IMR-90 (cell line): Measurements from ENCODE around the gene BRIP1. TPM values are rescaled to one million over a fixed set of nuclear protein-coding genes. Genes with fewer than 3 reads are reported as not detected.

ENCODE experiments used
- ATAC-seq: fragments of 200-7000 bp; cut with Tn5 transposase; 2 replicates; pipeline ENCODE4 v1.9.1; 2020; ENCODE audit warnings: low read depth, mild to moderate bottlenecking, moderate library complexity
- BruUV-seq: library from RNA; stranded (reverse); fragments of 400-500 nt; replicated peaks from 2 replicates; lab custom pipeline; 2021; lab: Mats Ljungman, UMichigan
- CTCF ChIA-PET: fragments of 300-600 bp; formaldehyde crosslinking; extraction: SDS; loops from one replicate; lab custom pipeline; 2021; ENCODE audit warnings: antibody characterized with exemption; lab: Yijun Ruan, JAX
- POLR2A ChIA-PET: fragments of 300-600 bp; sonication (Branson Sonifier 250); formaldehyde crosslinking; loops from one replicate; lab custom pipeline; 2022; ENCODE audit warnings: antibody characterized with exemption; ENCODE audit not compliant: unreplicated experiment; lab: Charles Lee
- DNase-seq: peaks from one replicate; pipeline ENCODE4 v3.0.0; 2013
- H2AFZ ChIP-seq: replicated peaks from 2 replicates; pipeline ENCODE3; 2013; ENCODE audit warnings: low read length, mild to moderate bottlenecking; ENCODE audit not compliant: poor library complexity
- H2AK5ac ChIP-seq: 2 replicates; pipeline ENCODE4 v1.6.1; 2013; ENCODE audit warnings: low read depth, low read length, inconsistent platforms
- H2AK9ac ChIP-seq: replicated peaks from 2 replicates; pipeline ENCODE3; 2013; ENCODE audit warnings: mild to moderate bottlenecking, low read depth, low read length, moderate library complexity; ENCODE audit not compliant: poor library complexity
- H2BK120ac ChIP-seq: 2 replicates; pipeline ENCODE4 v1.6.1; 2013; ENCODE audit warnings: low read depth, low read length, inconsistent platforms
- H2BK15ac ChIP-seq: 3 replicates; pipeline ENCODE4 v1.6.1; 2013; ENCODE audit warnings: low read depth, low read length, inconsistent platforms
- H2BK20ac ChIP-seq: 2 replicates; pipeline ENCODE4 v1.6.1; 2013; ENCODE audit warnings: low read depth, mild to moderate bottlenecking, inconsistent platforms, low read length, moderate library complexity
- H2BK5ac ChIP-seq: 2 replicates; pipeline ENCODE4 v1.6.1; 2013; ENCODE audit warnings: mild to moderate bottlenecking, low read depth, low read length, inconsistent platforms; ENCODE audit not compliant: poor library complexity, severe bottlenecking
- H3K14ac ChIP-seq: replicated peaks from 2 replicates; pipeline ENCODE4 v1.6.1; 2013; ENCODE audit warnings: low read depth, low read length, inconsistent platforms
- H3K18ac ChIP-seq: 2 replicates; pipeline ENCODE4 v1.6.1; 2013; ENCODE audit warnings: low read depth, low read length, control low read depth
- H3K23ac ChIP-seq: 2 replicates; pipeline ENCODE4 v1.6.1; 2013; ENCODE audit warnings: low read depth, low read length, inconsistent platforms
- H3K27ac ChIP-seq: 2 replicates; pipeline ENCODE4 v1.5.1; 2013; ENCODE audit warnings: mild to moderate bottlenecking, control low read depth, low read length; ENCODE audit not compliant: insufficient read depth
- H3K27me3 ChIP-seq: 2 replicates; pipeline ENCODE4 v1.6.1; 2013; ENCODE audit warnings: low read length; ENCODE audit not compliant: control insufficient read depth, insufficient read depth
- H3K36me3 ChIP-seq: 2 replicates; pipeline ENCODE4 v1.6.1; 2013; ENCODE audit warnings: low read length, mixed read lengths; ENCODE audit not compliant: control insufficient read depth, insufficient read depth
- H3K4ac ChIP-seq: 2 replicates; pipeline ENCODE4 v1.6.1; 2013; ENCODE audit warnings: low read depth, low read length, inconsistent platforms
- H3K4me1 ChIP-seq: 2 replicates; pipeline ENCODE4 v1.6.1; 2013; ENCODE audit warnings: low read length, mixed read lengths; ENCODE audit not compliant: control insufficient read depth, insufficient read depth
- H3K4me2 ChIP-seq: 2 replicates; pipeline ENCODE4 v1.6.1; 2013; ENCODE audit warnings: low read depth, mild to moderate bottlenecking, control low read depth, low read length, moderate library complexity
- H3K4me3 ChIP-seq: 2 replicates; pipeline ENCODE4 v1.5.1; 2013; ENCODE audit warnings: low read depth, mild to moderate bottlenecking, control low read depth, low read length, moderate library complexity; ENCODE audit not compliant: insufficient read depth
- H3K56ac ChIP-seq: 2 replicates; pipeline ENCODE4 v1.6.1; 2013; ENCODE audit warnings: low read length, inconsistent platforms; ENCODE audit not compliant: insufficient read depth; ENCODE audit errors: extremely low read depth
- H3K79me1 ChIP-seq, 2 experiments: 2 replicates each; pipeline ENCODE4 v1.6.1; 2013; ENCODE audit warnings: low read length in 2 of 2, inconsistent platforms in 1 of 2, low read depth in 1 of 2
- H3K9ac ChIP-seq: 2 replicates; pipeline ENCODE4 v1.6.1; 2013; ENCODE audit warnings: low read depth, low read length, control low read depth
- H3K9me1 ChIP-seq: 2 replicates; pipeline ENCODE4 v1.6.1; 2013; ENCODE audit warnings: low read length, inconsistent platforms; ENCODE audit not compliant: insufficient read depth
- H3K9me3 ChIP-seq: 2 replicates; pipeline ENCODE4 v1.6.1; 2013; ENCODE audit warnings: low read length; ENCODE audit not compliant: control insufficient read depth, insufficient read depth
- H4K20me1 ChIP-seq: 2 replicates; pipeline ENCODE4 v1.6.1; 2013; ENCODE audit warnings: low read length, inconsistent platforms; ENCODE audit not compliant: insufficient read depth
- H4K5ac ChIP-seq: 2 replicates; pipeline ENCODE4 v1.6.1; 2013; ENCODE audit warnings: mild to moderate bottlenecking, low read depth, low read length, control low read depth
- H4K8ac ChIP-seq, 2 experiments: 2 replicates each; pipeline ENCODE4 v1.6.1; 2013; ENCODE audit warnings: low read depth in 2 of 2, low read length in 2 of 2, control low read depth in 1 of 2, inconsistent platforms in 1 of 2
- H4K91ac ChIP-seq: 2 replicates; pipeline ENCODE4 v1.6.1; 2013; ENCODE audit warnings: low read depth, low read length, inconsistent platforms; ENCODE audit not compliant: insufficient read depth
- BHLHE40 ChIP-seq: fragments of 150-350 bp; IDR thresholded peaks from 2 replicates; pipeline ENCODE4 v1.6.1; 2016; ENCODE audit warnings: mild to moderate bottlenecking, low read depth, low read length
- CEBPB ChIP-seq: IDR thresholded peaks from 2 replicates; pipeline ENCODE4 v1.6.1; 2012; ENCODE audit warnings: low read depth, low read length, improper control_type of control experiment
- CHD1 ChIP-seq: IDR thresholded peaks from 2 replicates; pipeline ENCODE4 v1.6.1; 2012; ENCODE audit warnings: low read depth, low read length, improper control_type of control experiment
- FOS ChIP-seq: fragments of 150-350 bp; IDR thresholded peaks from 2 replicates; pipeline ENCODE4 v1.6.1; 2016; ENCODE audit warnings: low read depth, low read length
- MAFK ChIP-seq: IDR thresholded peaks from 2 replicates; pipeline ENCODE4 v1.6.1; 2012; ENCODE audit warnings: low read depth, low read length, improper control_type of control experiment
- MAZ ChIP-seq: IDR thresholded peaks from 2 replicates; pipeline ENCODE4 v1.6.1; 2012; ENCODE audit warnings: low read depth, mild to moderate bottlenecking, low read length, improper control_type of control experiment, moderate library complexity, borderline replicate concordance
- MXI1 ChIP-seq: IDR thresholded peaks from 2 replicates; pipeline ENCODE4 v1.6.1; 2012; ENCODE audit warnings: low read depth, mild to moderate bottlenecking, low read length, moderate library complexity, borderline replicate concordance
- NFE2L2 ChIP-seq: fragments of 150-350 bp; IDR thresholded peaks from 2 replicates; pipeline ENCODE4 v1.6.1; 2016; ENCODE audit warnings: low read depth, mild to moderate bottlenecking, low read length
- POLR2A ChIP-seq: IDR thresholded peaks from 2 replicates; pipeline ENCODE4 v1.6.1; 2012; ENCODE audit warnings: mild to moderate bottlenecking, low read depth, low read length
- RAD21 ChIP-seq: IDR thresholded peaks from 2 replicates; pipeline ENCODE4 v1.6.1; 2012; ENCODE audit warnings: low read length, improper control_type of control experiment
- RCOR1 ChIP-seq: IDR thresholded peaks from 2 replicates; pipeline ENCODE4 v1.6.1; 2012; ENCODE audit warnings: mild to moderate bottlenecking, low read length, improper control_type of control experiment; ENCODE audit not compliant: insufficient replicate concordance
- RFX5 ChIP-seq: IDR thresholded peaks from 2 replicates; pipeline ENCODE4 v1.8.0; 2012; ENCODE audit warnings: low read depth, mild to moderate bottlenecking, low read length, moderate library complexity
- SMC3 ChIP-seq: fragments of 150-350 bp; IDR thresholded peaks from 2 replicates; pipeline ENCODE4 v1.6.1; 2016; ENCODE audit warnings: low read depth, mild to moderate bottlenecking, antibody characterized with exemption, low read length, moderate library complexity
- WGBS, 2 experiments: methylation state at CpG; one replicate each; pipeline versions ENCODE4 v1.1.5 to v1.1.7; 2013; ENCODE audit warnings: missing lambda C conversion rate in 2 of 2; ENCODE audit not compliant: insufficient read length in 1 of 2; ENCODE audit errors: extremely low coverage in 2 of 2; 5-methylcytosine and 5-hydroxymethylcytosine counted together
- dilution Hi-C: fragments of 300-500 bp; cut with HindIII; formaldehyde crosslinking; loops from one replicate; pipeline ENCODE4 v1.14.3; 2018; ENCODE audit warnings: low sequenced_read_pairs; ENCODE audit not compliant: unreplicated experiment
- in situ Hi-C: fragments of 300-500 bp; cut with MboI; formaldehyde crosslinking; loops from 3 replicates; pipeline ENCODE4 v1.14.3; 2019; ENCODE audit warnings: low sequenced_read_pairs, inconsistent platforms, mixed read lengths
- intact Hi-C: fragments of 100-400 bp; cut with micrococcal nuclease; formaldehyde crosslinking; loops from 2 replicates; pipeline ENCODE4 v1.10.0; 2022
- polyA plus RNA-seq, 3 experiments: library from polyadenylated mRNA; depleted of rRNA; stranded (reverse); fragments of >200 nt; gene quantifications; 2 replicates each; pipeline ENCODE4 v1.2.3, GENCODE V29; 2012; ENCODE audit warnings: low replicate concordance in 1 of 3
- total RNA-seq: library from RNA; depleted of rRNA; stranded (reverse); fragments of >200 nt; gene quantifications from 2 replicates; pipeline ENCODE4 v1.2.3, GENCODE V29; 2012
- TF ChIP-seq, protein P1 (sequence below): conservative IDR thresholded peaks from 2 replicates; pipeline ENCODE4 v1.5.1; 2012; ENCODE audit warnings: mild to moderate bottlenecking, low read depth, low read length, improper control_type of control experiment
- TF ChIP-seq, protein P2 (sequence below): fragments of 150-350 bp; IDR thresholded peaks from 2 replicates; pipeline ENCODE4 v1.6.1; 2016; ENCODE audit warnings: low read depth, mild to moderate bottlenecking, low read length, moderate library complexity, borderline replicate concordance
- TF ChIP-seq, protein P3 (sequence below): fragments of 150-350 bp; IDR thresholded peaks from 2 replicates; pipeline ENCODE4 v1.6.1; 2017; ENCODE audit warnings: mild to moderate bottlenecking, antibody characterized with exemption, low read length, low read depth

The BRIP1 gene
- total and polyA plus RNA-seq, 2 of the 4 experiments (the other 2 are of a cell fraction) = 6.1 to 19.7 TPM

DNA sequence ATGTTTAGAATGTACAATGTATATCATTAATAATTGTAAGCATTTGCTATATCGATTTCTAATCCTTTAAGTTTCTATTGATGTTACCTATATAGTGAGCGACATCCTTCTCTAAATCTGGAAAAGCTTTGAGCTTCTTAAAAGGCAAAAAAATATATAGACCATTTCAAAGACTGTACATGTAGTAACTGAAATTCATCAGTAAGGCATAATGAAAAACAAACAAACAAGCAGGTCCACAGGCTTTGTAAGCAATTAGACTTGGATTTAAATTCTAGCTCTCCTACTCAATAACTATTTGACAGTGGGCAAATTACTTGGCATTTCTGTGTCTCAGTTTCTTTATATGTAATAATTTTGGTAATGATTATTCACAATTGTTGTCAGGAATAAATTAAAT lies 220.6 kb downstream of the BRIP1 start:
- no peak overlapping the region for H2BK120ac ChIP-seq
- H3K18ac ChIP-seq = no peak overlapping the region
- no peak overlapping the region for H3K56ac ChIP-seq
- dilution Hi-C loops = no loop called here
- no peak overlapping the region for H3K23ac ChIP-seq
- POLR2A ChIA-PET = no interaction called here
- H2BK5ac ChIP-seq = no peak overlapping the region
- H3K4me3 ChIP-seq = no peak overlapping the region
- no CpG with 5 or more reads among the region's 2 CpGs for WGBS, 2 experiments
- no peak overlapping the region for H2BK20ac ChIP-seq
- CTCF ChIA-PET = no interaction called here
- no peak overlapping the region for H3K27ac ChIP-seq
- peaks cover 1% of the 10 kb centered on the region; the same call in 1 of the 2 replicates for H3K4me1 ChIP-seq
- in situ Hi-C loops = loop anchor here (25.0 kb wide), 1 partner anchor 420 kb away; the partner anchor contains the start of gene MED13
- no peak overlapping the region for H4K5ac ChIP-seq
- H3K9ac ChIP-seq = no peak overlapping the region
- DNase-seq = no peak
- no peak overlapping the region for H2BK15ac ChIP-seq
- H3K79me1 ChIP-seq = no peaks in the 10 kb centered on the region
- no peaks in the 10 kb centered on the region for H3K27me3 ChIP-seq
- H3K4me2 ChIP-seq = no peak overlapping the region
- H3K36me3 ChIP-seq = no peaks in the 10 kb centered on the region
- no peak overlapping the region for H2AK5ac ChIP-seq
- H2AK9ac ChIP-seq = no peak overlapping the region
- no peak for ATAC-seq
- H3K9me1 ChIP-seq = no peaks in the 10 kb centered on the region; the same call in 1 of the 2 replicates
- TF ChIP-seq CHD1 (no peak), FOS (no peak), BHLHE40 (no peak), CEBPB (no peak), SMC3 (no peak), RCOR1 (no peak), MXI1 (no peak), MAFK (no peak), POLR2A (no peak), RAD21 (no peak), MAZ (no peak), NFE2L2 (no peak), RFX5 (no peak)
- TF ChIP-seq, protein P1, sequence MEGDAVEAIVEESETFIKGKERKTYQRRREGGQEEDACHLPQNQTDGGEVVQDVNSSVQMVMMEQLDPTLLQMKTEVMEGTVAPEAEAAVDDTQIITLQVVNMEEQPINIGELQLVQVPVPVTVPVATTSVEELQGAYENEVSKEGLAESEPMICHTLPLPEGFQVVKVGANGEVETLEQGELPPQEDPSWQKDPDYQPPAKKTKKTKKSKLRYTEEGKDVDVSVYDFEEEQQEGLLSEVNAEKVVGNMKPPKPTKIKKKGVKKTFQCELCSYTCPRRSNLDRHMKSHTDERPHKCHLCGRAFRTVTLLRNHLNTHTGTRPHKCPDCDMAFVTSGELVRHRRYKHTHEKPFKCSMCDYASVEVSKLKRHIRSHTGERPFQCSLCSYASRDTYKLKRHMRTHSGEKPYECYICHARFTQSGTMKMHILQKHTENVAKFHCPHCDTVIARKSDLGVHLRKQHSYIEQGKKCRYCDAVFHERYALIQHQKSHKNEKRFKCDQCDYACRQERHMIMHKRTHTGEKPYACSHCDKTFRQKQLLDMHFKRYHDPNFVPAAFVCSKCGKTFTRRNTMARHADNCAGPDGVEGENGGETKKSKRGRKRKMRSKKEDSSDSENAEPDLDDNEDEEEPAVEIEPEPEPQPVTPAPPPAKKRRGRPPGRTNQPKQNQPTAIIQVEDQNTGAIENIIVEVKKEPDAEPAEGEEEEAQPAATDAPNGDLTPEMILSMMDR = no peak
- TF ChIP-seq, protein P2, sequence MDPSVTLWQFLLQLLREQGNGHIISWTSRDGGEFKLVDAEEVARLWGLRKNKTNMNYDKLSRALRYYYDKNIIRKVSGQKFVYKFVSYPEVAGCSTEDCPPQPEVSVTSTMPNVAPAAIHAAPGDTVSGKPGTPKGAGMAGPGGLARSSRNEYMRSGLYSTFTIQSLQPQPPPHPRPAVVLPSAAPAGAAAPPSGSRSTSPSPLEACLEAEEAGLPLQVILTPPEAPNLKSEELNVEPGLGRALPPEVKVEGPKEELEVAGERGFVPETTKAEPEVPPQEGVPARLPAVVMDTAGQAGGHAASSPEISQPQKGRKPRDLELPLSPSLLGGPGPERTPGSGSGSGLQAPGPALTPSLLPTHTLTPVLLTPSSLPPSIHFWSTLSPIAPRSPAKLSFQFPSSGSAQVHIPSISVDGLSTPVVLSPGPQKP = no peak
- TF ChIP-seq, protein P3, sequence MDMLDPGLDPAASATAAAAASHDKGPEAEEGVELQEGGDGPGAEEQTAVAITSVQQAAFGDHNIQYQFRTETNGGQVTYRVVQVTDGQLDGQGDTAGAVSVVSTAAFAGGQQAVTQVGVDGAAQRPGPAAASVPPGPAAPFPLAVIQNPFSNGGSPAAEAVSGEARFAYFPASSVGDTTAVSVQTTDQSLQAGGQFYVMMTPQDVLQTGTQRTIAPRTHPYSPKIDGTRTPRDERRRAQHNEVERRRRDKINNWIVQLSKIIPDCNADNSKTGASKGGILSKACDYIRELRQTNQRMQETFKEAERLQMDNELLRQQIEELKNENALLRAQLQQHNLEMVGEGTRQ = no peak
- no TSS peak for BruUV-seq
- H2AFZ ChIP-seq = no peak overlapping the region
- H3K14ac ChIP-seq = no peak overlapping the region
- H3K4ac ChIP-seq = no peak overlapping the region
- intact Hi-C loops = no loop called here
- H4K20me1 ChIP-seq = no peaks in the 10 kb centered on the region
- H3K9me3 ChIP-seq = peaks cover 3% of the 10 kb centered on the region; the same call in 1 of the 2 replicates
- H4K91ac ChIP-seq = no peak overlapping the region
- H4K8ac ChIP-seq = no peak overlapping the region
